Superior temporal gyrus (tissue), 1 donor: ENCODE measurements around the gene ATP5PB.

Source experiments
- DNase-seq: peaks from one replicate; pipeline ENCODE4 v3.0.0-alpha.2; 2016; ENCODE audit errors: extremely low spot score

ATP5PB gene

GRCh38 chr1:111507411-111508201 lies 58.3 kb downstream of the ATP5PB start:
- DNase-seq, result no peak

GRCh38 chr1:111509997-111510375 lies 60.7 kb downstream of the ATP5PB start:
- no peak for DNase-seq

- DNase-seq, result no peak
Observed at GRCh38 chr1:111511370-111511769, 62.1 kb downstream of the ATP5PB start.
